Measurements from ENCODE around the gene DNAJC6.

Gene DNAJC6

GRCh38 chr1:65292861-65293593 lies 16.3 kb upstream of the DNAJC6 start:
- no peak for DNase-seq (ENCODE audit: low read depth in 2 of 2)

- no peak for DNase-seq (ENCODE audit: low read depth in 2 of 2)
Observed at GRCh38 chr1:65297706-65298105, 11.6 kb upstream of the DNAJC6 start.

GRCh38 chr1:65299328-65299727 lies 10.0 kb upstream of the DNAJC6 start:
- no peak for DNase-seq (ENCODE audit: low read depth in 2 of 2)

GRCh38 chr1:65308781-65309303 lies 501 bp upstream of the DNAJC6 start:
- no peak for DNase-seq (ENCODE audit: low read depth in 2 of 2)

GRCh38 chr1:65310078-65310587 lies 790 bp downstream of the DNAJC6 start:
- DNase-seq (ENCODE audit: low read depth in 2 of 2) = no peak

GRCh38 chr1:65311760-65312159 lies 2.4 kb downstream of the DNAJC6 start:
- DNase-seq (ENCODE audit: low read depth in 2 of 2) = no peak

GRCh38 chr1:65316233-65316632 lies 6.9 kb downstream of the DNAJC6 start:
- no peak for DNase-seq (ENCODE audit: low read depth in 2 of 2)

- DNase-seq (ENCODE audit: low read depth in 2 of 2) = no peak
Observed at GRCh38 chr1:65317866-65318653, 8.7 kb downstream of the DNAJC6 start.

GRCh38 chr1:65319141-65319540 lies 9.8 kb downstream of the DNAJC6 start:
- DNase-seq (ENCODE audit: low read depth in 2 of 2) = no peak

GRCh38 chr1:65319754-65320153 lies 10.4 kb downstream of the DNAJC6 start:
- no peak for DNase-seq (ENCODE audit: low read depth in 2 of 2)

- DNase-seq (ENCODE audit: low read depth in 2 of 2) = no peak
Observed at GRCh38 chr1:65321879-65322278, 12.5 kb downstream of the DNAJC6 start.

- DNase-seq (ENCODE audit: low read depth in 2 of 2) = no peak
Observed at GRCh38 chr1:65323246-65323645, 13.9 kb downstream of the DNAJC6 start.

- DNase-seq (ENCODE audit: low read depth in 2 of 2) = no peak
Observed at GRCh38 chr1:65330021-65330420, 20.7 kb downstream of the DNAJC6 start.

GRCh38 chr1:65330822-65331221 lies 21.5 kb downstream of the DNAJC6 start:
- DNase-seq (ENCODE audit: low read depth in 2 of 2) = no peak

- DNase-seq (ENCODE audit: low read depth in 2 of 2) = no peak
Observed at GRCh38 chr1:65332821-65333220, 23.5 kb downstream of the DNAJC6 start.

GRCh38 chr1:65334081-65334480 lies 24.7 kb downstream of the DNAJC6 start:
- no peak for DNase-seq (ENCODE audit: low read depth in 2 of 2)

- DNase-seq (ENCODE audit: low read depth in 2 of 2) = no peak
Observed at GRCh38 chr1:65339866-65340468, 30.6 kb downstream of the DNAJC6 start.

- no peak for DNase-seq (ENCODE audit: low read depth in 2 of 2)
Observed at GRCh38 chr1:65341381-65341780, 32.0 kb downstream of the DNAJC6 start.

GRCh38 chr1:65343286-65343685 lies 33.9 kb downstream of the DNAJC6 start:
- DNase-seq (ENCODE audit: low read depth in 2 of 2) = no peak

GRCh38 chr1:65344171-65344814 lies 35.0 kb downstream of the DNAJC6 start:
- DNase-seq (ENCODE audit: low read depth in 2 of 2) = no peak

- DNase-seq (ENCODE audit: low read depth in 2 of 2) = no peak
Observed at GRCh38 chr1:65346190-65346589, 36.8 kb downstream of the DNAJC6 start.
